ENCODE data around the gene CD9.

The CD9 gene

GRCh38 chr12:6273541-6274230, 73.5 kb downstream of the CD9 start:
- DNase-seq (ENCODE audit: low read depth in 2 of 2, low spot score in 1 of 2), result no peak

GRCh38 chr12:6274231-6275221, 74.3 kb downstream of the CD9 start:
- no peak for DNase-seq (ENCODE audit: low read depth in 2 of 2, low spot score in 1 of 2)

- DNase-seq (ENCODE audit: low read depth in 2 of 2, low spot score in 1 of 2), result no peak
Observed at GRCh38 chr12:6275928-6276887, 76.0 kb downstream of the CD9 start.

- DNase-seq (ENCODE audit: low read depth in 2 of 2, low spot score in 1 of 2), result no peak
Observed at GRCh38 chr12:6276956-6277620, 76.9 kb downstream of the CD9 start.

- peak; percentile 5 to 6 for DNase-seq (ENCODE audit: low read depth in 2 of 2, low spot score in 1 of 2)
Observed at GRCh38 chr12:6277982-6278438, 77.8 kb downstream of the CD9 start.

- DNase-seq (ENCODE audit: low read depth in 2 of 2, low spot score in 1 of 2), result peak; percentile 56 to 68
Observed at GRCh38 chr12:6278439-6279255, 78.4 kb downstream of the CD9 start.

- no peak for DNase-seq (ENCODE audit: low read depth in 2 of 2, low spot score in 1 of 2)
Observed at GRCh38 chr12:6279256-6279628, 79.0 kb downstream of the CD9 start.

- no peak for DNase-seq (ENCODE audit: low read depth in 2 of 2, low spot score in 1 of 2)
Observed at GRCh38 chr12:6279631-6280030, 79.4 kb downstream of the CD9 start.

GRCh38 chr12:6280053-6280469, 79.9 kb downstream of the CD9 start:
- no peak for DNase-seq (ENCODE audit: low read depth in 2 of 2, low spot score in 1 of 2)

- DNase-seq (ENCODE audit: low read depth in 2 of 2, low spot score in 1 of 2), result no peak
Observed at GRCh38 chr12:6280672-6281071, 80.5 kb downstream of the CD9 start.

- DNase-seq (ENCODE audit: low read depth in 2 of 2, low spot score in 1 of 2), result no peak
Observed at GRCh38 chr12:6281081-6281809, 81.0 kb downstream of the CD9 start.

GRCh38 chr12:6282453-6282840, 82.2 kb downstream of the CD9 start:
- no peak for DNase-seq (ENCODE audit: low read depth in 2 of 2, low spot score in 1 of 2)

- DNase-seq (ENCODE audit: low read depth in 2 of 2, low spot score in 1 of 2), result no peak
Observed at GRCh38 chr12:6284273-6284672, 84.1 kb downstream of the CD9 start.

GRCh38 chr12:6285063-6285477, 84.9 kb downstream of the CD9 start:
- DNase-seq (ENCODE audit: low read depth in 2 of 2, low spot score in 1 of 2), result peak; percentile 12 to 26

- no peak for DNase-seq (ENCODE audit: low read depth in 2 of 2, low spot score in 1 of 2)
Observed at GRCh38 chr12:6285532-6286306, 85.5 kb downstream of the CD9 start.

Measured in stimulated activated CD8-positive, alpha-beta memory T cell treated with anti-CD3 and anti-CD28 coated beads, Interleukin-4, amount 100 ng/mL, for 4 hours (primary cell).